Endothelial cell (in vitro differentiated cells): ENCODE results near the gene FARSB. TPM values are rescaled to one million over a fixed set of nuclear protein-coding genes. Genes with fewer than 3 reads are reported as not detected.

Experiments used
- DNase-seq: peaks from one replicate; pipeline ENCODE4 v3.0.0; 2021; ENCODE audit warnings: low spot score
- H3K27ac Mint-ChIP-seq: one replicate; pipeline ENCODE4 v1.8.0; 2021; ENCODE audit warnings: mixed read lengths, inconsistent platforms; ENCODE audit not compliant: unreplicated experiment
- H3K27me3 Mint-ChIP-seq: one replicate; pipeline ENCODE4 v1.8.0; 2021; ENCODE audit warnings: mild to moderate bottlenecking, moderate library complexity, mixed read lengths, inconsistent platforms; ENCODE audit not compliant: unreplicated experiment
- H3K36me3 Mint-ChIP-seq: one replicate; pipeline ENCODE4 v1.8.0; 2021; ENCODE audit warnings: mild to moderate bottlenecking, low read depth, mixed read lengths, inconsistent platforms; ENCODE audit not compliant: unreplicated experiment
- H3K4me1 Mint-ChIP-seq: one replicate; pipeline ENCODE4 v1.8.0; 2021; ENCODE audit warnings: mild to moderate bottlenecking, mixed read lengths, inconsistent platforms; ENCODE audit not compliant: unreplicated experiment
- H3K4me3 Mint-ChIP-seq: one replicate; pipeline ENCODE4 v1.8.0; 2021; ENCODE audit warnings: mild to moderate bottlenecking, mixed read lengths, inconsistent platforms; ENCODE audit not compliant: unreplicated experiment
- H3K9me3 Mint-ChIP-seq: one replicate; pipeline ENCODE4 v1.8.0; 2021; ENCODE audit warnings: mixed read lengths, inconsistent platforms; ENCODE audit not compliant: unreplicated experiment
- total RNA-seq: library from RNA; stranded (reverse); fragmentation: NEBNext Ultra II Directional; extraction: Animal tissue kit (Norgen Biotek cat#: 25700); gene quantifications from one replicate; pipeline ENCODE4 v1.2.1, GENCODE V29; 2021; ENCODE audit not compliant: unreplicated experiment
- TF ChIP-seq, protein P1 (sequence below): fragments of 200-600 bp; sonication (generic); IDR thresholded peaks from one replicate; pipeline ENCODE4 v1.5.0; 2021; ENCODE audit warnings: antibody characterized with exemption; ENCODE audit not compliant: unreplicated experiment

FARSB gene
- total RNA-seq, 1 donor from 2014 or later: 11.9 TPM

DNA sequence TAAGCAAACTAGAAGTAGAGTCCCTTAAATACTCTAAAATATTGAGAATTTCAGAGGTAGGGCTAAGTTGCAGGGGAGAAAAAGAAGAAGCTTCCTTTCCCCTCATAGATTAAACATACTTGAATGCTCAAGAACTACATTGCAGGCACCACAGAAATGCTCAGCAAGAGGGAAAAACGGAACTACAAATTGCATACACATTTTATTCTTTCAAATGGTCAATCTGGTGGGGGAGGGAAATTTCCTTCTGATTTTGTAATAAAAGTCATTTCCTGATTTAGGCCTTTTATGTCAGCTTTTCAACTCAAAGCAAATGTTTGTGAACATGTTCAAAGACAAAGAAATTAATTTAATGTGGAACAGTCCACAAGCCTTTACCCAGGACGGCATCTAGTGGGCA lies 33.0 kb downstream of the FARSB start:
- Mint-ChIP-seq H3K9me3 (no peaks in the 10 kb centered on the region), H3K27me3 (no peaks in the 10 kb centered on the region), H3K36me3 (peaks cover 6% of the 10 kb centered on the region), H3K4me1 (no peaks in the 10 kb centered on the region), H3K27ac (no peak overlapping the region), H3K4me3 (no peak overlapping the region)
- TF ChIP-seq, protein P1, sequence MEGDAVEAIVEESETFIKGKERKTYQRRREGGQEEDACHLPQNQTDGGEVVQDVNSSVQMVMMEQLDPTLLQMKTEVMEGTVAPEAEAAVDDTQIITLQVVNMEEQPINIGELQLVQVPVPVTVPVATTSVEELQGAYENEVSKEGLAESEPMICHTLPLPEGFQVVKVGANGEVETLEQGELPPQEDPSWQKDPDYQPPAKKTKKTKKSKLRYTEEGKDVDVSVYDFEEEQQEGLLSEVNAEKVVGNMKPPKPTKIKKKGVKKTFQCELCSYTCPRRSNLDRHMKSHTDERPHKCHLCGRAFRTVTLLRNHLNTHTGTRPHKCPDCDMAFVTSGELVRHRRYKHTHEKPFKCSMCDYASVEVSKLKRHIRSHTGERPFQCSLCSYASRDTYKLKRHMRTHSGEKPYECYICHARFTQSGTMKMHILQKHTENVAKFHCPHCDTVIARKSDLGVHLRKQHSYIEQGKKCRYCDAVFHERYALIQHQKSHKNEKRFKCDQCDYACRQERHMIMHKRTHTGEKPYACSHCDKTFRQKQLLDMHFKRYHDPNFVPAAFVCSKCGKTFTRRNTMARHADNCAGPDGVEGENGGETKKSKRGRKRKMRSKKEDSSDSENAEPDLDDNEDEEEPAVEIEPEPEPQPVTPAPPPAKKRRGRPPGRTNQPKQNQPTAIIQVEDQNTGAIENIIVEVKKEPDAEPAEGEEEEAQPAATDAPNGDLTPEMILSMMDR: no peak
- DNase-seq: no peak

DNA sequence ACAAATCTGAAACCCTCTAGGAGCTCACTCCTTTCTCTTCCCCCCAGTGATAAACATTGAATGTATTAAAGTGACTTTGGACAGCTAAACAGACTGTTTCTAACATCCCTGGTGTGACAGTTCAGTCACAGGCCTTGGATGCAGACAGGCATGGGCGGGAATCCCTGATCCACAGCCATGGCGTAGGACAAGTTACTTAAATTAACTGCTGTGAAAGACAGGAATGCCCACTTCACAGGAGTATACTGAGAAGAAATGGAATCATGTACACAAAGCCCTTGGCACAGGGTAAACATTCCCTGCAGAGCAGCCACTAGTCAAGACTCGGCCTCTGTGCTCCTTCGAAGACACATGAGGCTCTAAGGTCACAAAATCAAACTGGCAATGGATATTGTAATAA lies 34.0 kb downstream of the FARSB start:
- Mint-ChIP-seq H3K4me1 (no peaks in the 10 kb centered on the region), H3K27me3 (no peaks in the 10 kb centered on the region)

DNA sequence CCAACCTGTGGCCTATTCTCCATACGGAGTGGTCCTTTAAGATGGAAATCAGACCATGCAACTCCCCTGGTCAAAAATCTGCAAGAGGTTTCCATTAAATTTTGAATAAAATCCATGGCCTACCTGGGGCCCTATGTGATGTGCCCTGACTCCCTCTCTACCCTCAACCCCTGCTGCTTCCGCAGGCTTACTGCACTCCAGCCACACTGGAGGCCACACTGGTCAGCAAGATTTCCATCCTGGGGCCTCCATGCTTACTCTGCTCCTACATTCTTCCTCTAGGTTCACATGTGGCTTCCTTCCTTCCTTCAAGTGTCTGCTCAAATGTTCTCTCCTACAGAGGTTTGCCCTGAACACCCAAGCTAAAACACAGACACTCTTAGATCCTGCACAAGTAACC lies 40.6 kb downstream of the FARSB start:
- Mint-ChIP-seq H3K36me3 (peaks cover 3% of the 10 kb centered on the region), H3K4me1 (peaks cover 3% of the 10 kb centered on the region), H3K9me3 (no peaks in the 10 kb centered on the region), H3K4me3 (no peak overlapping the region), H3K27me3 (no peaks in the 10 kb centered on the region), H3K27ac (no peak overlapping the region)
- TF ChIP-seq, protein P1: no peak
- DNase-seq: no peak

More for the DNA sequence above, 34.0 kb downstream of the FARSB start:
- Mint-ChIP-seq H3K36me3 (peaks cover 3% of the 10 kb centered on the region), H3K27ac (no peak overlapping the region), H3K4me3 (no peak overlapping the region), H3K9me3 (no peaks in the 10 kb centered on the region)
- TF ChIP-seq, protein P1: no peak
- DNase-seq: no peak

DNA sequence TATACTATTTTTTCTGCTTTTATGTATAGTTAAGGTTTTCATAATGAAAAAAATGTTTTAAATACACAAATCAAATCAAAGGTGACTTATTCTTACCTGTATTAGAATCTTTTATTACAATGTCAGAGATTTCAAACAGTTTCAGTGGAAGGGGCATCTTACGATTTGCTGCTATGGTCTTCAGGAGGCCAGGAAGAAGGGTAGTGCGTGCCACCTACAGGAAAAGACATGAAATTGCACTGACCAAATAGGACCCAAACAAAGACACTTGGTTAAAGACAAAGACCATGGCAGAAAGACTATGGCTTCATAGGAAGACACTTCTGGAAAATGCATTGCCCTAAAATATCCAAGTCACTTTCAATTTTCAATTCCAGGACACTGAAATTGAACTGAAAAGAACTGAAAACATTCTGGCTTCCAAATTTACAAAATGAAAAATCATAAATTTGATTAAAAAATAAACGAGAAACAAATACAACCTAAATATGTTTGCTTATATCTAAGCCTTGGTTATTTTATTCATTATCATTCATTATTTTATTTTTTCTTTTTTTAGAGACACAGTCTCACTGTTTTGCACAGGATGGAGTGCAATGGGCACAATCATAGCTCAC lies 42.1 kb downstream of the FARSB start:
- no peak overlapping the region for H3K27ac Mint-ChIP-seq

DNA sequence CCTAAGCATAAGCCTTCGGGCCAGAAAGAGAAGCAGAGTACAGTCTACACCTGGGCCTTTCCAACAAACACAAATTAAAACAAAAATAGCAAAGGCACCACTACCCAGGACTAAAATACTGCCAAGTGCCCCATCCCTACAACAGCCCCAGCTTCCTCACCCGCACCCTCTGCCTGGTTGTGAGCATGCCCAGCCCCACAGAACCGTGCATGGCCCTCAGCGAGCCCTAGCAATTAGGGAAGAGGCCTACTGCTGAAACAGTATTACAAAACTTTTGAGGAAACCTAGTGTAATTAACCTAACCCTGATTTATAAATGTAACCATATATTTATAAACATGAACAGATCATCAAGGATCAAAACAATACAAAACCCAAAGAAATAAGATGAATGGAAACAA lies 44.2 kb downstream of the FARSB start:
- no peak for DNase-seq
- no peak overlapping the region for H3K27ac Mint-ChIP-seq
- TF ChIP-seq, protein P1: no peak
- no peaks in the 10 kb centered on the region for H3K36me3 Mint-ChIP-seq
- H3K9me3 Mint-ChIP-seq: no peaks in the 10 kb centered on the region
- no peaks in the 10 kb centered on the region for H3K27me3 Mint-ChIP-seq
- H3K4me1 Mint-ChIP-seq: peaks cover 3% of the 10 kb centered on the region
- H3K4me3 Mint-ChIP-seq: no peak overlapping the region

More for the DNA sequence above, 42.1 kb downstream of the FARSB start:
- Mint-ChIP-seq H3K9me3 (no peaks in the 10 kb centered on the region), H3K36me3 (no peaks in the 10 kb centered on the region), H3K4me3 (no peak overlapping the region), H3K27me3 (no peaks in the 10 kb centered on the region), H3K4me1 (peaks cover 3% of the 10 kb centered on the region)
- TF ChIP-seq, protein P1: peak; percentile 74
- DNase-seq: peak; percentile 10
